Natural killer cell treated with Interleukin-12 subunit alpha and Interleukin-12 subunit beta and Interleukin-15 and Interleukin-18, amount 100 ng/mL, for 72 hours (primary cell): Measurements from ENCODE around the gene RBKS. TPM values are rescaled to one million over a fixed set of nuclear protein-coding genes. Genes with fewer than 3 reads are reported as not detected.
A peak's percentile ranks its signal among the peaks of the same experiment; 100 is the strongest.

Experiments used
- ATAC-seq, 2 donors: fragments of 150-1000 bp; cut with Tn5 transposase in 1 of 2; sonication (Bioruptor Pico), chemical (Tn5 transposase) in 1 of 2; 2 replicates each; pipeline ENCODE4 v1.10.0; 2021
- DNase-seq: peaks from one replicate; pipeline ENCODE4 v3.0.0; 2022; ENCODE audit warnings: low spot score
- H3K27ac Mint-ChIP-seq, 2 donors: 1 replicate in 1 of 2; 2 replicates in 1 of 2; pipeline ENCODE4 v1.8.0; 2022; ENCODE audit warnings: mixed read lengths in 2 of 2, mild to moderate bottlenecking in 1 of 2, moderate library complexity in 1 of 2
- H3K27me3 Mint-ChIP-seq, 2 donors: 1 replicate in 1 of 2; 2 replicates in 1 of 2; pipeline ENCODE4 v1.8.0; 2022; ENCODE audit warnings: mixed read lengths in 2 of 2
- H3K36me3 Mint-ChIP-seq: one replicate; pipeline ENCODE4 v1.8.0; 2022; ENCODE audit warnings: mixed read lengths
- H3K4me1 Mint-ChIP-seq, 2 donors: 1 replicate in 1 of 2; 2 replicates in 1 of 2; pipeline ENCODE4 v1.8.0; 2022; ENCODE audit warnings: low read depth in 2 of 2, mixed read lengths in 2 of 2, mild to moderate bottlenecking in 1 of 2
- H3K4me3 Mint-ChIP-seq: one replicate; pipeline ENCODE4 v1.8.0; 2022; ENCODE audit warnings: mixed read lengths
- H3K9me3 Mint-ChIP-seq: 2 replicates; pipeline ENCODE4 v1.8.0; 2022; ENCODE audit warnings: mixed read lengths
- total RNA-seq, 2 donors: library from RNA; stranded (reverse); gene quantifications; one replicate each; pipeline ENCODE4 v1.2.3, GENCODE V29; 2022

The RBKS gene
- 1 to 10 TPM; 3.1 to 4.5 TPM for total RNA-seq

GRCh38 chr2:27890146-27890923, at the start of gene RBKS, which contains the start of gene BABAM2:
TSS of gene RBKS (minus strand) at chr2:27890387. CDS start at chr2:27890345, 42 bp downstream.
TSS of gene BABAM2 (plus strand) at chr2:27890729. CDS start at chr2:27894557, 3,828 bp downstream.
- Mint-ChIP-seq H3K36me3 (peaks cover 8% of the 10 kb centered on the region), H3K27ac (peak within 1 kb of the TSS; percentile 97 to 99), H3K4me3 (peak within 1 kb of the TSS; percentile 99), H3K27me3 (no peaks in the 10 kb centered on the region), H3K4me1 (peaks cover 34 to 55% of the 10 kb centered on the region in 2 donors), H3K9me3 (no peaks in the 10 kb centered on the region)
- peak; percentile 91 for DNase-seq
- ATAC-seq, result peak; percentile 93 to 96

GRCh38 chr2:27935026-27935425, 44.8 kb upstream of the RBKS start:
- Mint-ChIP-seq H3K27me3 (no peaks in the 10 kb centered on the region), H3K36me3 (peaks cover 25% of the 10 kb centered on the region), H3K4me1 (peaks cover 14 to 36% of the 10 kb centered on the region in 2 donors), H3K27ac (peak overlapping the region in 1 of 2 donors; percentile 22), H3K9me3 (no peaks in the 10 kb centered on the region), H3K4me3 (no peak overlapping the region)
- no peak for ATAC-seq
- no peak for DNase-seq

GRCh38 chr2:27932396-27932795, 42.2 kb upstream of the RBKS start:
- Mint-ChIP-seq H3K36me3 (peaks cover 27% of the 10 kb centered on the region), H3K27ac (no peak overlapping the region), H3K4me1 (peaks cover 8 to 28% of the 10 kb centered on the region in 2 donors), H3K27me3 (no peaks in the 10 kb centered on the region), H3K9me3 (no peaks in the 10 kb centered on the region), H3K4me3 (no peak overlapping the region)
- DNase-seq (no peak), ATAC-seq (no peak)

GRCh38 chr2:27931361-27931950, 41.3 kb upstream of the RBKS start:
- Mint-ChIP-seq H3K9me3 (no peaks in the 10 kb centered on the region), H3K27me3 (no peaks in the 10 kb centered on the region)
- no peak for ATAC-seq

DNA sequence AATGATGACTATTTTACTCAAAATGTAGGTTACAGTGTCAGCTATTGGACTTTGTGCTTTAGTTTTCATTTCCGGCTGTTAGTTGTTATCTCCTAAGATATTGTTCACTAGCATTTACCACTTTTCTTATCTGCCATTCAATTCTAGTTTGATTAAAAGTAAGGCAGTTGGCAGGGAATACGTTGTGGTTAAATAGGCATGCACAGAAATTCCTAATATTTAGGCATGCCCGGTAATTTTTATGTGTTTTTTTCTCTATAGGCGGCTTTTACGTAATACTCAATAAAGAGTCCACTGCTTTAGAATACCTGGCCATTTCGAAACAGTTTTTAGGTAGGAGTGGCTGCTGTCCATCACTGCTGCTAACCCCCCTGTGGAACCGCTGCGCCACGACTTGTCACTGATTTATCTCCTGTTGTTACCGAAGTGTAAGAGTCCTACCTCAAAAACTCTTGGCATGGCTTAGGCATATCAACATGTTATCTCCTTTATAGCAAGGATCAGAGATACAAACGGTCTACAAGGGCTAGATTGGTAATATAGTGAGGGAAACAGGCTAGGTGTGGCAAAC, 39.8 kb upstream of the RBKS start:
- peaks cover 31% of the 10 kb centered on the region for H3K36me3 Mint-ChIP-seq
- H3K4me3 Mint-ChIP-seq, result peak overlapping the region; percentile 7
- ATAC-seq, result no peak
- no peaks in the 10 kb centered on the region for H3K27me3 Mint-ChIP-seq
- no peaks in the 10 kb centered on the region for H3K9me3 Mint-ChIP-seq
- peak overlapping the region in 1 of 2 donors; percentile 11 for H3K27ac Mint-ChIP-seq
- H3K4me1 Mint-ChIP-seq, result peaks cover 13 to 39% of the 10 kb centered on the region in 2 donors
- DNase-seq, result no peak

More at GRCh38 chr2:27931361-27931950, 41.3 kb upstream of the RBKS start:
- no peak for DNase-seq
- no peak overlapping the region for H3K4me3 Mint-ChIP-seq
- H3K27ac Mint-ChIP-seq, result no peak overlapping the region
- peaks cover 4 to 25% of the 10 kb centered on the region in 2 donors for H3K4me1 Mint-ChIP-seq
- peaks cover 27% of the 10 kb centered on the region for H3K36me3 Mint-ChIP-seq

DNA sequence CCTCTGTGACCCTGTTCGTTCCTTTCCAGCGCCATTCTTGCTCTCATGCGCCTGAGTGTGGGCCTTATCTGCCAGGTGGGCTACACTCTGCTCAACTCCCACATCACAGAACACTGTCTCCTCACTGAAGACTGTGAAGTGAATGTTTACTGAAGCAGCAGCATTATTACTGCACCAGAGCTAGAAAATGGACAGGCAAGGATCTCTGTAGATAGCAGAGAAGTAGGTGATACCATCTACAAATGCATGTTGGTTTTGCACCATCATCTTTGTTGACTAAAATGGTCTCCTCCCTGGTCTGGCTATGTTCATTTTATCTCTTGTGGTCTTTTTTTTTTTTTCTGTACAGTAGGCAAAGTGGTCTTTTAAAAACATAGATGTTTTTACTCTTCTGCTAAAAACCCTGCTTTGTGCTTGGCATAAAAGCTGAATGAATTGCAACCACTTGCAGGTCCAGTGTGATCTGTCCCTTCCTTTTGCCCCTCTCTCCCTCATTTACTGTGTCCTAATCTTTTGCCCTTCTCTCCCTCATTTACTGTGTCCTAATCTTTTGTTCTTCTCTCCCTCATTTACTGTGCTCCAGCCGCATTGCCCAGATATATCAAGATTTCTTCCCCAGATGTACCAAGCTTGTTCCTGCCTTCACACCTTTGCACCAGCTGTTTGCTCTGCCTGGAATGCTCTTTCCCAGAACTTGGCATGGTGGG, 35.7 kb upstream of the RBKS start:
- peak in 1 of 2 donors; percentile 66 for ATAC-seq
- Mint-ChIP-seq H3K36me3 (peaks cover 14% of the 10 kb centered on the region), H3K27me3 (no peaks in the 10 kb centered on the region), H3K4me3 (peak overlapping the region; percentile 0), H3K9me3 (no peaks in the 10 kb centered on the region), H3K4me1 (peaks cover 9 to 23% of the 10 kb centered on the region in 2 donors), H3K27ac (peak overlapping the region; percentile 2 to 35)
- no peak for DNase-seq

GRCh38 chr2:27922842-27923241, 32.7 kb upstream of the RBKS start:
- no peak for ATAC-seq
- Mint-ChIP-seq H3K27me3 (no peaks in the 10 kb centered on the region), H3K4me3 (no peak overlapping the region), H3K27ac (no peak overlapping the region), H3K9me3 (no peaks in the 10 kb centered on the region), H3K36me3 (peaks cover 4% of the 10 kb centered on the region), H3K4me1 (peaks cover 16 to 34% of the 10 kb centered on the region in 2 donors)
- DNase-seq, result no peak

GRCh38 chr2:27921880-27922547, 31.8 kb upstream of the RBKS start:
- H3K27me3 Mint-ChIP-seq, result no peaks in the 10 kb centered on the region
- peaks cover 4% of the 10 kb centered on the region for H3K36me3 Mint-ChIP-seq
- H3K9me3 Mint-ChIP-seq, result no peaks in the 10 kb centered on the region
- no peak overlapping the region for H3K4me3 Mint-ChIP-seq
- DNase-seq (no peak), ATAC-seq (no peak)
- H3K4me1 Mint-ChIP-seq, result peaks cover 16 to 34% of the 10 kb centered on the region in 2 donors
- peak overlapping the region; percentile 48 to 52 for H3K27ac Mint-ChIP-seq

DNA sequence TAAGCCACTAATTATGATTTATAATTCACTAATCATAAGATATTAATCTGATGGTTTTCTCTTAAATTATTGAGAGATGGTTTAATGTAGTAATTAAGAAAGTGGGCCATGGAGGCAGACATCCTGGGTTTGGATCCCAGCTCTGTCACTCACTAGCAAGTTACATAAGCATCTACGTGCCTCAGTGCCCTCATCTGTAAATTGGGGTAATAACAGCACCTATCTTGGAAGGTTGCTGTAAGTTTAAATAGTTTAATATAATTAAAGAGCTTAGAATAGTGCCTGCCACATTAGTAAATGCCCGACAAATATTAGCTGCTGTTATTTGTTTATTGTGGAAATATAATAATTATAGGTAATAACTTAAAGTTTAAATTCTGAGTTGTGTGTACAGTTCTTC, 31.2 kb upstream of the RBKS start:
- Mint-ChIP-seq H3K27ac (no peak overlapping the region), H3K27me3 (no peaks in the 10 kb centered on the region), H3K4me1 (peaks cover 15 to 31% of the 10 kb centered on the region in 2 donors), H3K36me3 (peaks cover 4% of the 10 kb centered on the region), H3K4me3 (no peak overlapping the region), H3K9me3 (no peaks in the 10 kb centered on the region)
- DNase-seq (no peak), ATAC-seq (no peak)

GRCh38 chr2:27920148-27920885, 30.1 kb upstream of the RBKS start:
- peaks cover 6 to 21% of the 10 kb centered on the region in 2 donors for H3K4me1 Mint-ChIP-seq
- H3K9me3 Mint-ChIP-seq, result no peaks in the 10 kb centered on the region
- DNase-seq (no peak), ATAC-seq (peak in 1 of 2 donors; percentile 70)
- H3K4me3 Mint-ChIP-seq, result peak overlapping the region; percentile 62
- H3K27ac Mint-ChIP-seq, result peak overlapping the region; percentile 81 to 88
- no peaks in the 10 kb centered on the region for H3K36me3 Mint-ChIP-seq
- no peaks in the 10 kb centered on the region for H3K27me3 Mint-ChIP-seq

DNA sequence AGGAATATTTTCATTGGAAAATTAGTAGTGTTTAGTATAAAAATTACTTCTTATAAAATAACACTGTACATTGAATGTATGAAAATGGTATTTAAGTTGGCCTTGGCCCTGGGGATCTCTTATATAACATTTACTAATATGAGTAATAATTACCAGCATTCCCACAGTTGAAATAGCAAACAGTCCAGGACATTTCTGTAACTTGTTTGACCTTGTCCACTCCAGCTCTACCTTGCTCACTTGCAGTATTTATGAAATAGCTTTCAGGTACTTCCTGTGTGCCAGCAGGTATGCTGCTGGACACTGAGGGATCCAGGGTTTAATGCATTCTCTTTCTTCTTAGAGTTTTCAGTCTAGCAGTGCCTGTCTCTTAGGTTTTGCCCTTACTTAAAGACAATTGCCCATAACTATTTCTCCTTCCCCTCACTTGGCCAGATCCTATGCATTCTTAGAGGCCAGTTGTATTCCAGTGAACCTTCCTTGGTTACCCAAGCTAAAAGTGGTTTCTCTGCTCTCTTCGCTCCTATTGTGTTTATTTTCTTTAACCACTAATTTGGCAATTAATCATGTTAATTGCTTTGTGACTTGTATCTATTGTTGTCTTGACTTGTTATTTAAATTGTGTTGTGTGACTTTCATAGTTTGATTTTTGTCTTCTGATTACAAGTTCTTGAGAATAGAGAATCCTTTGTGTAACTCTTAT, 26.3 kb upstream of the RBKS start:
- H3K4me1 Mint-ChIP-seq, result peaks cover 12 to 16% of the 10 kb centered on the region in 2 donors
- H3K9me3 Mint-ChIP-seq, result no peaks in the 10 kb centered on the region
- H3K27ac Mint-ChIP-seq, result no peak overlapping the region
- peaks cover 5% of the 10 kb centered on the region for H3K36me3 Mint-ChIP-seq
- ATAC-seq, result no peak
- H3K4me3 Mint-ChIP-seq, result no peak overlapping the region
- no peaks in the 10 kb centered on the region for H3K27me3 Mint-ChIP-seq
- DNase-seq, result no peak

DNA sequence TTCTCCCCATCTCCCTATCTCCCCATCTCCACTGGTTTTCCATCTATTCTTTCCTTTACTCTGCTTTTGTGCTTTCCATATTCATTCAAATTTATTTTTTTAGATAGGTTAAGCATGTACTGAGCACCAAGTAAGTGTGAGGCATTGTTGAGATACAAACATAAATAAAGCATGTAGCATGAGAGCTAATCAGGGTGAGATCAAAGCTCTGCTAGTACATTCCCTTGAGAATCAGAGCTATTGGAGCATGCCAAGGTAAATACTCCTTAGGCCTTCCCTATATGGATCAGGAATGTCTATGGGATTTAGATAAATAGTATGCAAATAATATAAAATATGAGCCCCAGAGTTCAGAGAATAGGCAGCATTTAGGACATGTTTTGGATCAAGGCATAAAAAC, 25.7 kb upstream of the RBKS start:
- no peak for ATAC-seq

More for the DNA sequence above, 25.7 kb upstream of the RBKS start:
- Mint-ChIP-seq H3K9me3 (no peaks in the 10 kb centered on the region), H3K27me3 (no peaks in the 10 kb centered on the region), H3K4me1 (peaks cover 14 to 16% of the 10 kb centered on the region in 2 donors), H3K27ac (no peak overlapping the region), H3K4me3 (no peak overlapping the region), H3K36me3 (peaks cover 5% of the 10 kb centered on the region)
- DNase-seq, result no peak
